Measurements from ENCODE around the gene MYH10. TPM values are rescaled to one million over a fixed set of nuclear protein-coding genes. Genes with fewer than 3 reads are reported as not detected.

MYH10 gene
- total and polyA plus RNA-seq, 8 donors, result 1.8 to 104 (median 11.2) TPM

- TF ChIP-seq POLR2A (IDR thresholded peaks at IDR 0.05), result no peak
- TF ChIP-seq POLR2AphosphoS5 (IDR thresholded peaks at IDR 0.05), result no peak
- no peak for TF ChIP-seq EP300 (IDR thresholded peaks at IDR 0.05)
- TF ChIP-seq CTCF (IDR thresholded peaks at IDR 0.05), result no peak
- H3K27ac ChIP-seq, result no peak overlapping the region
- DNase-seq, result no peak
- peaks cover 34 to 73% (median 70%) of the 10 kb centered on the region in 4 donors for H3K36me3 ChIP-seq
- 67 to 82% (median 79%) methylated on average over 4 of the region's 4 CpGs for WGBS, 5 donors
- no peak overlapping the region for H3K4me3 ChIP-seq
- no peaks in the 10 kb centered on the region for H3K27me3 ChIP-seq
- intact Hi-C loops (cut with DNase I; ENCODE audit: low total_unique reads), result no loop called here
- peaks cover 0 to 45% (median 24%) of the 10 kb centered on the region in 4 donors for H3K4me1 ChIP-seq
- no peaks in the 10 kb centered on the region for H3K9me3 ChIP-seq
Measured at GRCh38 chr17:8445536-8445935, 185.0 kb downstream of the MYH10 start.

- intact Hi-C loops (cut with DNase I; ENCODE audit: low total_unique reads), result no loop called here
Measured at GRCh38 chr17:8444494-8444893, 186.0 kb downstream of the MYH10 start.

GRCh38 chr17:8443756-8444155 lies 186.8 kb downstream of the MYH10 start:
- no peak for DNase-seq
- Histone ChIP-seq H3K9me3 (no peaks in the 10 kb centered on the region), H3K27me3 (no peaks in the 10 kb centered on the region), H3K4me3 (no peak overlapping the region), H3K27ac (no peak overlapping the region), H3K4me1 (peaks cover 0 to 60% (median 29%) of the 10 kb centered on the region in 4 donors), H3K36me3 (peaks cover 24 to 72% (median 63%) of the 10 kb centered on the region in 4 donors)
- TF ChIP-seq EP300 (IDR thresholded peaks at IDR 0.05) (no peak), CTCF (IDR thresholded peaks at IDR 0.05) (no peak), POLR2A (IDR thresholded peaks at IDR 0.05) (no peak), POLR2AphosphoS5 (IDR thresholded peaks at IDR 0.05) (no peak)
- WGBS, 5 donors, result 82 to 93% (median 86%) methylated on average over 7 of the region's 7 CpGs
- intact Hi-C loops (cut with DNase I; ENCODE audit: low total_unique reads), result no loop called here

More at GRCh38 chr17:8444494-8444893, 186.0 kb downstream of the MYH10 start:
- TF ChIP-seq POLR2AphosphoS5 (IDR thresholded peaks at IDR 0.05) (no peak), POLR2A (IDR thresholded peaks at IDR 0.05) (no peak), EP300 (IDR thresholded peaks at IDR 0.05) (no peak), CTCF (IDR thresholded peaks at IDR 0.05) (no peak)
- no peak for DNase-seq
- Histone ChIP-seq H3K27me3 (no peaks in the 10 kb centered on the region), H3K36me3 (peaks cover 32 to 72% (median 64%) of the 10 kb centered on the region in 4 donors), H3K4me3 (no peak overlapping the region), H3K4me1 (peaks cover 0 to 55% (median 29%) of the 10 kb centered on the region in 4 donors), H3K9me3 (no peaks in the 10 kb centered on the region), H3K27ac (no peak overlapping the region)
- WGBS, 5 donors, result 59 to 71% (median 61%) methylated on average over 4 of the region's 4 CpGs

GRCh38 chr17:8442310-8442709 lies 188.2 kb downstream of the MYH10 start:
- Histone ChIP-seq H3K36me3 (peaks cover 13 to 64% (median 52%) of the 10 kb centered on the region in 4 donors), H3K4me3 (no peak overlapping the region), H3K4me1 (peaks cover 9 to 66% (median 36%) of the 10 kb centered on the region in 4 donors), H3K27ac (no peak overlapping the region), H3K27me3 (no peaks in the 10 kb centered on the region), H3K9me3 (no peaks in the 10 kb centered on the region)
- intact Hi-C loops (cut with DNase I; ENCODE audit: low total_unique reads), result no loop called here
- TF ChIP-seq POLR2AphosphoS5 (IDR thresholded peaks at IDR 0.05), result no peak
- TF ChIP-seq CTCF (IDR thresholded peaks at IDR 0.05), result no peak
- TF ChIP-seq EP300 (IDR thresholded peaks at IDR 0.05), result no peak
- TF ChIP-seq POLR2A (IDR thresholded peaks at IDR 0.05), result no peak
- no peak for DNase-seq
- 71 to 91% (median 84%) methylated on average over 2 of the region's 2 CpGs for WGBS, 5 donors

All from stomach (tissue), 9 donors.